Measurements from ENCODE around the gene BCL2. TPM values are rescaled to one million over a fixed set of nuclear protein-coding genes. Genes with fewer than 3 reads are reported as not detected.

Gene BCL2
- total and polyA plus RNA-seq, 8 donors, result 6.3 to 11.3 (median 10.8) TPM

- intact Hi-C loops (cut with DNase I), result no loop called here
- H3K27me3 ChIP-seq, result no peaks in the 10 kb centered on the region
- H3K4me3 ChIP-seq, result no peak overlapping the region
- ATAC-seq (no peak), DNase-seq (no peak)
- TF ChIP-seq CTCF (IDR thresholded peaks at IDR 0.05), result no peak
- H3K36me3 ChIP-seq, result no peaks in the 10 kb centered on the region
- H3K27ac ChIP-seq, result no peak overlapping the region
- peaks cover 0 to 17% of the 10 kb centered on the region in 2 donors for H3K4me1 ChIP-seq
- no peaks in the 10 kb centered on the region for H3K9me3 ChIP-seq
These were observed 174.3 kb downstream of the BCL2 start for GRCh38 chr18:63145166-63145850.

- Histone ChIP-seq H3K9me3 (no peaks in the 10 kb centered on the region), H3K4me3 (no peak overlapping the region), H3K4me1 (peaks cover 0 to 17% of the 10 kb centered on the region in 2 donors), H3K27me3 (no peaks in the 10 kb centered on the region), H3K36me3 (no peaks in the 10 kb centered on the region), H3K27ac (no peak overlapping the region)
- intact Hi-C loops (cut with DNase I), result no loop called here
- ATAC-seq (no peak), DNase-seq (no peak)
- no peak for TF ChIP-seq CTCF (IDR thresholded peaks at IDR 0.05)
These were observed 174.8 kb downstream of the BCL2 start for GRCh38 chr18:63144748-63145147.

GRCh38 chr18:63143330-63143771 lies 176.2 kb downstream of the BCL2 start:
- TF ChIP-seq CTCF (IDR thresholded peaks at IDR 0.05), result no peak
- no peak overlapping the region for H3K4me3 ChIP-seq
- H3K27me3 ChIP-seq, result no peaks in the 10 kb centered on the region
- no peaks in the 10 kb centered on the region for H3K9me3 ChIP-seq
- no peaks in the 10 kb centered on the region for H3K36me3 ChIP-seq
- H3K4me1 ChIP-seq, result peaks cover 0 to 27% of the 10 kb centered on the region in 2 donors
- intact Hi-C loops (cut with DNase I), result no loop called here
- DNase-seq (no peak), ATAC-seq (no peak)
- H3K27ac ChIP-seq, result no peak overlapping the region

- intact Hi-C loops (cut with DNase I), result no loop called here
- ATAC-seq, result no peak
- H3K36me3 ChIP-seq, result no peaks in the 10 kb centered on the region
- no peak overlapping the region for H3K4me3 ChIP-seq
- DNase-seq, result no peak
- H3K4me1 ChIP-seq, result peaks cover 0 to 34% of the 10 kb centered on the region in 2 donors
- TF ChIP-seq CTCF (IDR thresholded peaks at IDR 0.05), result no peak
- H3K27me3 ChIP-seq, result no peaks in the 10 kb centered on the region
- H3K27ac ChIP-seq, result no peak overlapping the region
- no peaks in the 10 kb centered on the region for H3K9me3 ChIP-seq
These were observed 176.9 kb downstream of the BCL2 start for GRCh38 chr18:63142594-63143225.

- Histone ChIP-seq H3K4me1 (peaks cover 0 to 37% of the 10 kb centered on the region in 2 donors), H3K9me3 (no peaks in the 10 kb centered on the region), H3K36me3 (no peaks in the 10 kb centered on the region), H3K4me3 (no peak overlapping the region), H3K27ac (no peak overlapping the region), H3K27me3 (no peaks in the 10 kb centered on the region)
- ATAC-seq, result no peak
- DNase-seq, result no peak
- intact Hi-C loops (cut with DNase I), result no loop called here
- TF ChIP-seq CTCF (IDR thresholded peaks at IDR 0.05), result no peak
These were observed 177.8 kb downstream of the BCL2 start for GRCh38 chr18:63141778-63142176.

Data from left lung (tissue), 10 donors.